ENCODE results near the gene RPL23.
A peak's percentile ranks its signal among the peaks of the same experiment; 100 is the strongest.

RPL23 gene

DNA sequence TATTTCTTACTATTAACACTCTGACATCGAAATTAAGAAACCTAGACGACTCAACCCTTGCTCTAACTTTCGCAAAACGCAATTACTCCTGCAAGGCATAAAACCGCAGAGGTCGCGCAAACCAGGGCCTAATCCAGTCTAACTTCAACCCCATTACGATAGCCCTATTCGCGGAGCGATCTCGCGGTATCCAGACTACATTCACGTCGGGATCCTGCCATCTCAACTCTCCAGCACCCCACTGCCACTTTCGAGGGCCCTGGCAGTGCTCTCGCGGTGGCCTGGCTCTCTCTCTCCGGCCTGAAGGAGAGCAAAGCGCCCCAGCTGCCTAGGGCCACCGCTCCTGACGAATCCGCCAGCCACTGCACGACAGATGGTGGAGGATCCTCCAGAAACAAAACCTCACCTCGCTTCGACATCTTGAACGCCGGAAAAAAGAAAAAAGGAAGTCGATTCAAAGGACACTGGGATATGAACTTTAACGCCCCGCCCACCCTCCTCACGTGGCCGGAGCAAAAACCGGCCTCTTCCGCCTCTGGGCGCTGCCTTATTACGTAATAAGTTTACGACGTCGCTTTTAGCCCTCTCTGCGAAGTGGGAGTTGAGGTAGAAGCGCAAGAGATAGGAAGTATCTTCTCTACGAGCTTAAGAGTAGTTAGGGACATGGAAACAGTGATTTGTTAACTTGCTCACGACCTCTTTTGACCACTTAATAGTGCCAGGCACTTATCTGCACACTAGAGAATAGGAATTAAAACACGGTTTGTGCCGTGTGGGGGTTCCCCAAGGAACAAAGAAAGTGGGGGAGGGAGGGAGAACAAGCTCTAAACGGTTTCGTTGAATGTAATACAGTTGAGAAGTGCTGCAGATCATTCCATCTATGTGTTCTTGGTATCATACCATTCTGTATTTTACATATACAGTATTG is at the start of gene RPL23:
TSS of gene RPL23 (minus strand) at position 430 of the 928 bp plus-strand sequence. CDS start at position 419, 11 bp downstream.
- Histone ChIP-seq H3K27ac (ENCODE audit: low read length) (no peak within 1 kb of the TSS), H3K27me3 (ENCODE audit: control insufficient read depth, insufficient read depth, low read length) (no peaks in the 10 kb centered on the region), H3K36me3 (ENCODE audit: control insufficient read depth, insufficient read depth, low read length) (peaks cover 20% of the 10 kb centered on the region; the same call in 1 of the 2 replicates), H3K4me3 (ENCODE audit: low read length) (peak within 1 kb of the TSS; percentile 63), H3K9me3 (ENCODE audit: control insufficient read depth, insufficient read depth, low read length) (no peaks in the 10 kb centered on the region), H3K4me1 (ENCODE audit: control insufficient read depth, insufficient read depth, low read length) (no peaks in the 10 kb centered on the region)
- DNase-seq (ENCODE audit: low read depth, low spot score) = no peak
- WGBS (ENCODE audit: insufficient coverage, insufficient read length) = no CpG with 5 or more reads among the region's 48 CpGs

DNA sequence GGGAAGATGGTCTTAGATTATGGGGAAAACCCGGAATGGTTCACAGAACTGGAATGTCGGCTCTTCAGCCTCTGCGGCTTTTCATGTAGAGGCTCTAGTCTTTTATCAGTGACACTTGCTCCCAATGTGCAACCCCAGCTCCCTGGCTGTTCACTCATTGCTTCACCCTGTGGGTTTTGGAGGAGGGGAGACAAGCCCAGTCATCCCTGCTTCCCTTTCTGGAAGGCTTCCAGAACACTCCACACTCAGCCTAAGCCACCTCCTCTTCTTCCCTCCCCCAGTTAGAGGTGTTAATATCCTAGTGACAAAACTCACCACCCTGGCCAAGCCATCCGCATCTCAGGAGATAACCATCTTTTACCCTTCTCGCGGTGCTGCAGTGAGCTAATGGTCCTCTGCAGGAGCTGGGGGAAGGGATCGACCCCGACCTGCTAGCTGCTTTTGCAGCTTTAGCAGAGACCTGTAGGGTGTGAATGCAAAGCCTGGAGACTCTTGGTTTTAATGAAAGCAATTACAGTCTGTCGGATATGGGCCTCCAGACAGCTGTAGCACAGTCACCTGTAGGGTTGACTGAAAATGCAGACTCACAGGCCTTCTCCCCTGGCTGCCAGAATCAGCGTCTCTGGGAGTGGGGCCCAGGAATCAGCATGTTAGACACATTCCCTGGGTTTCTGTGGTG is 47.6 kb upstream of the RPL23 start:
- no peak for DNase-seq (ENCODE audit: low read depth, low spot score)
- Histone ChIP-seq H3K27me3 (ENCODE audit: control insufficient read depth, insufficient read depth, low read length) (no peaks in the 10 kb centered on the region), H3K4me3 (ENCODE audit: low read length) (no peak overlapping the region), H3K9me3 (ENCODE audit: control insufficient read depth, insufficient read depth, low read length) (no peaks in the 10 kb centered on the region), H3K27ac (ENCODE audit: low read length) (no peak overlapping the region), H3K4me1 (ENCODE audit: control insufficient read depth, insufficient read depth, low read length) (0 out of 2 replicates have a peak, but pooled peaks cover 2% of the 10 kb centered on the region), H3K36me3 (ENCODE audit: control insufficient read depth, insufficient read depth, low read length) (peaks cover 10% of the 10 kb centered on the region)
- WGBS (ENCODE audit: insufficient coverage, insufficient read length) = no CpG with 5 or more reads among the region's 10 CpGs

DNA sequence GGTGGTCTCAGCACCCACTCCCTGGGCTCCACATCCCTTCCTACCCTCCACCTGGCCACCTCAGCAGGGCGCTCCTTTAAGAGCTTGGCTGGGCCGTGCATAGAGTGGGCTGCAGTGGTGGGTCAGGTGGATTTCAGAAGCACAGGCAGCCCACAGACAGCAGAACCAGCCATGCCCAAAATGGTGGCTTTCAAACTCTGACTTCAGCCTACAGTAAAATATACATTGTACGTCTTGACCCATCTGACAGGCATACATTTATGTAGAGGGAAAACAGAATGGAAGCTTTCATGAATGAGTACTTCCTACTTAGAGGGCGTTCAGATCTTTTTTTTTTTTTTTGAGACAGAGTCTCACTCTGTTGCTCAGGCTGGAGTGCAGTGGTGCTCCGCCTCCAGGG is 45.9 kb upstream of the RPL23 start:
- WGBS (ENCODE audit: insufficient coverage, insufficient read length) = no CpG with 5 or more reads among the region's 5 CpGs
- H3K4me1 ChIP-seq (ENCODE audit: control insufficient read depth, insufficient read depth, low read length) = 0 out of 2 replicates have a peak, but pooled peaks cover 2% of the 10 kb centered on the region
- H3K4me3 ChIP-seq (ENCODE audit: low read length) = no peak overlapping the region
- H3K27me3 ChIP-seq (ENCODE audit: control insufficient read depth, insufficient read depth, low read length) = no peaks in the 10 kb centered on the region
- no peaks in the 10 kb centered on the region for H3K9me3 ChIP-seq (ENCODE audit: control insufficient read depth, insufficient read depth, low read length)
- DNase-seq (ENCODE audit: low read depth, low spot score) = no peak
- no peak overlapping the region for H3K27ac ChIP-seq (ENCODE audit: low read length)
- H3K36me3 ChIP-seq (ENCODE audit: control insufficient read depth, insufficient read depth, low read length) = peaks cover 10% of the 10 kb centered on the region

DNA sequence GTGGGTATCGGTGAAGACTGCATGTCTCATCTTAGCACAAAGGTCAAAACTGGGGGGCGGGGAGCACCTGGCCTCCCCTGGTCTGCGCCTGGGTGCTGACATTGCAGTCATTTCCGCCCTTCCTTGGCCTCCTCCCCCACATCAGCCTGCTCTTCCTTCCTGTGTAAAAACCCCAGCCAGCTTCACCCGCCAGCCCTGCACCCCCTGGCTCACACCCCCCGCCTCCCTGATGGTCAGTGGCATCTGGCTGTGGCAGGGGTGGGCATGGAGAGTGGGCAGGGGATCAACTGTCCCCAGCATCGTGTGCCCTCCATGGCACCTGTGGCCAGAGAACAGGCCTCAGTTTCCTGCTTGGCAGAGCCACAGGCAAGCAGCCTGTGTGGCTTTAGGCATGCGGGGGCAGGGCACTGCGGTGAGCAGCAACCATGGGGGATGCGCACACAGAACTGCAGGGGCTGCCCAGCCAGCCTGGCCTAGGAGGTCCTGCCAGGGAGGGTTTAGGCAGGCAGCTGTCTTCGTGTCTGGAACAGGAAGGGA is 45.4 kb upstream of the RPL23 start:
- Histone ChIP-seq H3K4me1 (ENCODE audit: control insufficient read depth, insufficient read depth, low read length) (0 out of 2 replicates have a peak, but pooled peaks cover 2% of the 10 kb centered on the region), H3K9me3 (ENCODE audit: control insufficient read depth, insufficient read depth, low read length) (no peaks in the 10 kb centered on the region), H3K4me3 (ENCODE audit: low read length) (no peak overlapping the region), H3K27ac (ENCODE audit: low read length) (no peak overlapping the region), H3K27me3 (ENCODE audit: control insufficient read depth, insufficient read depth, low read length) (no peaks in the 10 kb centered on the region), H3K36me3 (ENCODE audit: control insufficient read depth, insufficient read depth, low read length) (peaks cover 10% of the 10 kb centered on the region)
- DNase-seq (ENCODE audit: low read depth, low spot score) = no peak
- WGBS (ENCODE audit: insufficient coverage, insufficient read length) = no CpG with 5 or more reads among the region's 11 CpGs

DNA sequence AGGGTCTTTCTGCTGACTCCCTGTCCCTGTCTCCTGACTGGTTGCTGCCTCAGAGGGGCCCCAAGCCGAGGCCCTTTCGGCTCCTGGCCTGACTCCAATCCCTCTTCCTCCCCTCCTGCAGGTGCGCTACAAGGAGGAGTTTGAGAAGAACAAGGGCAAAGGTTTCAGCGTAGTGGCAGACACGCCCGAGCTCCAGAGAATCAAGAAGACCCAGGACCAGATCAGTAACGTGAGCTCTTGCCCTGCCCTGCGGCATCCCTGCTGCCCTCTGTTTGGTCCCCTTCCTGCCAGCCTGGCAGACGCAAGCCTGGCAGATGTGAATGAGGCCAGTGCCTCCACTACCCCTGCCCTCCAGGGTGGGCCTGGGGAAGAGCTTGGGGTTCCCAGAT is 44.8 kb upstream of the RPL23 start:
- no peaks in the 10 kb centered on the region for H3K27me3 ChIP-seq (ENCODE audit: control insufficient read depth, insufficient read depth, low read length)
- peaks cover 10% of the 10 kb centered on the region for H3K36me3 ChIP-seq (ENCODE audit: control insufficient read depth, insufficient read depth, low read length)
- DNase-seq (ENCODE audit: low read depth, low spot score) = no peak
- no peak overlapping the region for H3K4me3 ChIP-seq (ENCODE audit: low read length)
- no peaks in the 10 kb centered on the region for H3K9me3 ChIP-seq (ENCODE audit: control insufficient read depth, insufficient read depth, low read length)
- no peak overlapping the region for H3K27ac ChIP-seq (ENCODE audit: low read length)
- WGBS (ENCODE audit: insufficient coverage, insufficient read length) = no CpG with 5 or more reads among the region's 9 CpGs
- H3K4me1 ChIP-seq (ENCODE audit: control insufficient read depth, insufficient read depth, low read length) = 0 out of 2 replicates have a peak, but pooled peaks cover 2% of the 10 kb centered on the region

DNA sequence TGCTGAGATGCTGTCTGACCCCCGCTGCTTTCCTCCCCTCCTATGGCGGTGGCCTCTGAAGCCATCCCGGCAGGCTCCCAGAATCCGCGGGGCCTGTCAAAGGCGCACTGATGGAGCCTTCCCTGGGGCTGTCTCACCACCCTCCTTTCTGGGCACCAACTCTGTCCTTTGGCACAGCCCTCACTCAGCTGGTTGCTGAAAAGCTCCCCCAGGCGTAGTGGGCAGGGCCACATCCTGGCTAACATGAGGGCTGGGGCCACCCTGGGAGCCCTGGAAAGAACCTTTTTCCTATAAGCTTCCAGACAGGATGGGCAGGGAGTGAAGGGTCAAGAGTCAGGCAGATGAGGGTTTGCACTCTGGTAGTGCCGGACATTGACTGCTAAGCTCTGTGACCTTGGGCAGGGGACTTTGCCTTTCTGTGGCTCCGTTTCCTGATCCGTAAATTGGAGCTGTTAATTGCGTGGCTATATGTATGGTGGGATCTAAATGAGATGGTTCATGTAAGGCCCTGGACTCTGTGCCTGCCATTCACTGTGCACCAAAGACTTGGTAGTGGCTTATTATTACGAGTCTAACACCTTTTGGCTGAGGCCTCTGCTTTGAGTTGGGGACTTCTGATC is 44.3 kb upstream of the RPL23 start:
- Histone ChIP-seq H3K4me3 (ENCODE audit: low read length) (no peak overlapping the region), H3K27me3 (ENCODE audit: control insufficient read depth, insufficient read depth, low read length) (no peaks in the 10 kb centered on the region), H3K36me3 (ENCODE audit: control insufficient read depth, insufficient read depth, low read length) (peaks cover 14% of the 10 kb centered on the region), H3K4me1 (ENCODE audit: control insufficient read depth, insufficient read depth, low read length) (0 out of 2 replicates have a peak, but pooled peaks cover 2% of the 10 kb centered on the region), H3K27ac (ENCODE audit: low read length) (no peak overlapping the region), H3K9me3 (ENCODE audit: control insufficient read depth, insufficient read depth, low read length) (no peaks in the 10 kb centered on the region)
- no peak for DNase-seq (ENCODE audit: low read depth, low spot score)
- WGBS (ENCODE audit: insufficient coverage, insufficient read length) = no CpG with 5 or more reads among the region's 12 CpGs

DNA sequence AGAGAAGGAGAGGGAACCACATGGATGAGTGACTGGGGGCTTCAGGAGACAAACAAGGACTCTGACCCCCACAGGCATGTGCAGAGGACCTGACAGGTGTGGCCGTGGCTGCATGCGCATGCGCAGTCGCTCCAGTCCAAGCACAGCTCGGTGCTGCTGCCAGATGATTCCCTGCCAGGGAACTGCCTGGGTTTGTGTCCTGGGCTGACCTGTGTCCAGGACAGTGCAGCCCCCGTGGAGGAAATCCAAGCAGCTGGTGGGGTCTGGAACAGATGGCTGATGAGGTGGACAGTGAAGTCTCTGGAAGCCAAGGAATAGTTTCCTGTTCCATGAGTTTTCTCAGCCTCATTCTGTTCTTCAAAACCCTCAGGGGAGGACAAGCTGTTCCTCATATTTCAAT is 43.7 kb upstream of the RPL23 start:
- Histone ChIP-seq H3K4me3 (ENCODE audit: low read length) (no peak overlapping the region), H3K27me3 (ENCODE audit: control insufficient read depth, insufficient read depth, low read length) (no peaks in the 10 kb centered on the region), H3K9me3 (ENCODE audit: control insufficient read depth, insufficient read depth, low read length) (no peaks in the 10 kb centered on the region), H3K27ac (ENCODE audit: low read length) (no peak overlapping the region), H3K4me1 (ENCODE audit: control insufficient read depth, insufficient read depth, low read length) (0 out of 2 replicates have a peak, but pooled peaks cover 2% of the 10 kb centered on the region), H3K36me3 (ENCODE audit: control insufficient read depth, insufficient read depth, low read length) (peaks cover 17% of the 10 kb centered on the region)
- no CpG with 5 or more reads among the region's 6 CpGs for WGBS (ENCODE audit: insufficient coverage, insufficient read length)
- DNase-seq (ENCODE audit: low read depth, low spot score) = no peak

DNA sequence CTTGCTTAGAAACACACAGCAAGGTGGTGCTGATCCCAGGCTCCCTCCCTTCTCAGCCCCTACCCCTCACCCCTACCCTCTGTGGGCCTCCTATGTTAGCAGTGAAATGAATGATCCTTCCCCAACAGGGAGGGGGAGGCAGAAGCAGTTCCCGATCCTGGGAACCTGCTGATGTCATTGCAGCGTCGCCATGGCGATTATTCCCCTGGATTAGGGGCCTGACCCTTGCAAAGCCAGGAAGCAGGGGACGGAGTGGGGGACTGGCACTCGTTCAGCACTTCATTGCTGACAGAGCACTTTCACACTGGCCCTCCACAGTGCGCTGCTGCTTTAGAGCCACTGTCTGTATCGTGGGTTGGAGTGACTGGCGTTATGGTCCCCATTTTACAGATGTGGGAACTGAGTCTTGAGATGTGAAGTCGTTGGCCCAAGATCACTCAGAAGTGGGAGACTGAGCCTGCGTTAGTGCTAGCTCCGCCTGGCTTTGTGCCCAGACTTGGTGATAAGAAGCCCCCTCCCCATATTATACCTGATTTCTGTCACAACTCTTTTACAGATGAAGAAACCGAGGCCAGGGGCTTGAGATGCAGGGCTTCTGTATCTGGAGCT is 42.9 kb upstream of the RPL23 start:
- Histone ChIP-seq H3K4me3 (ENCODE audit: low read length) (no peak overlapping the region), H3K27ac (ENCODE audit: low read length) (no peak overlapping the region), H3K9me3 (ENCODE audit: control insufficient read depth, insufficient read depth, low read length) (no peaks in the 10 kb centered on the region), H3K27me3 (ENCODE audit: control insufficient read depth, insufficient read depth, low read length) (no peaks in the 10 kb centered on the region), H3K36me3 (ENCODE audit: control insufficient read depth, insufficient read depth, low read length) (peaks cover 17% of the 10 kb centered on the region), H3K4me1 (ENCODE audit: control insufficient read depth, insufficient read depth, low read length) (0 out of 2 replicates have a peak, but pooled peaks cover 2% of the 10 kb centered on the region)
- no peak for DNase-seq (ENCODE audit: low read depth, low spot score)
- no CpG with 5 or more reads among the region's 13 CpGs for WGBS (ENCODE audit: insufficient coverage, insufficient read length)

DNA sequence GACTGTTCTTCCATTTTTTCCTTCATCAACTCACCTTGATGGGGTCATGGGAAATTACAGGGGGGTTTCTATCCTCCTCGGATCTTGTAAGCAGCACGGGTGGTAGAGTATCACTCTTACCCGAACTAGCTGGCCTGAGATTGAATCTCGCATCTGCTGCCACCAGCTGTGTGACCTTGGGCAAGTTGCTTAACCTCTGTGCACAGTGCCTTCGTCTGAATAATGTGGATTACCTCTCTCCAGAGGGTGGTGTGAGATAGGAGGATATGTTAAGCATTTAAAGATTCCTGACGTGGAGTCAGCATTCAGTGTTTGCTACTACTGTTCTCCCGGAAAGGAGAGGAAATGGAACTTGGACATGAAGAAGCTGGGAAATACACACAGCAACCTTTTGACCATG is 40.8 kb upstream of the RPL23 start:
- Histone ChIP-seq H3K4me1 (ENCODE audit: control insufficient read depth, insufficient read depth, low read length) (0 out of 2 replicates have a peak, but pooled peaks cover 2% of the 10 kb centered on the region), H3K36me3 (ENCODE audit: control insufficient read depth, insufficient read depth, low read length) (peaks cover 17% of the 10 kb centered on the region), H3K27me3 (ENCODE audit: control insufficient read depth, insufficient read depth, low read length) (no peaks in the 10 kb centered on the region), H3K27ac (ENCODE audit: low read length) (no peak overlapping the region), H3K9me3 (ENCODE audit: control insufficient read depth, insufficient read depth, low read length) (no peaks in the 10 kb centered on the region), H3K4me3 (ENCODE audit: low read length) (no peak overlapping the region)
- no CpG with 5 or more reads among the region's 7 CpGs for WGBS (ENCODE audit: insufficient coverage, insufficient read length)
- no peak for DNase-seq (ENCODE audit: low read depth, low spot score)

DNA sequence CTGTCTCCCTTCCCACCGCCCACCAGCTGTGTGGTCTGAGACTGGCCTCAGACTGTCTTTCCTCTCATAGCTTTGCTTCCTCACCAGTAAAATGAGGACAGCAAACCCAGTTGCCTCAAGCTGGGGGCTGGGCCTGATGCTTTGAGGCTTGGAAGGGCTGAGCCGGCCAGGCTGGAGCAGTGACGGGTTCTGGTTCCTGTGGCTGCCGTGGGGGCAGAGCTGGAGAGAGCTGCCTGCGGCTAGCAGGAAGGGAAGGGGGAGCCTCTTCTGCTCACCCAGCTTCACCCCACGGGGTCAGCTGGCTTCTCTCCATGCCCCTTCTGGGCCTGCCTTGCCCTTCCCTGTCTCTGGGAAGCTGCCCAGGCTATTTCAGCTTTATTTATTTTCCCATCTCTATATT is 40.1 kb upstream of the RPL23 start:
- H3K36me3 ChIP-seq (ENCODE audit: control insufficient read depth, insufficient read depth, low read length) = peaks cover 12% of the 10 kb centered on the region
- WGBS (ENCODE audit: insufficient coverage, insufficient read length) = no CpG with 5 or more reads among the region's 6 CpGs
- DNase-seq (ENCODE audit: low read depth, low spot score) = no peak
- H3K27ac ChIP-seq (ENCODE audit: low read length) = no peak overlapping the region
- H3K4me3 ChIP-seq (ENCODE audit: low read length) = no peak overlapping the region
- no peaks in the 10 kb centered on the region for H3K4me1 ChIP-seq (ENCODE audit: control insufficient read depth, insufficient read depth, low read length)
- no peaks in the 10 kb centered on the region for H3K27me3 ChIP-seq (ENCODE audit: control insufficient read depth, insufficient read depth, low read length)
- no peaks in the 10 kb centered on the region for H3K9me3 ChIP-seq (ENCODE audit: control insufficient read depth, insufficient read depth, low read length)
